GM21447 (cell line): ENCODE data around the gene LYPD3.
"Not testable (repeated sequence)": the region's sequence is repeated elsewhere in the genome, so short reads cannot be mapped to it uniquely, and the experiment has no call there.

Experiments
- ATAC-seq: cut with Tn5 transposase; IDR thresholded peaks from one replicate; pipeline ENCODE4 v1.9.1; 2021; ENCODE audit not compliant: unreplicated experiment

The LYPD3 gene

GRCh38 chr19:43465468-43466120, at the start of gene LYPD3:
Gene LYPD3 (minus strand): TSS chr19:43465608. CDS start chr19:43465571, 37 bp downstream.
- ATAC-seq: no peak

- ATAC-seq: not testable (repeated sequence)
Measured at GRCh38 chr19:43512399-43512798, 47.0 kb upstream of the LYPD3 start.

GRCh38 chr19:43511324-43511723, 45.9 kb upstream of the LYPD3 start:
- no peak for ATAC-seq

- no peak for ATAC-seq
Measured at GRCh38 chr19:43510713-43511112, 45.3 kb upstream of the LYPD3 start.

- ATAC-seq: no peak
Measured at GRCh38 chr19:43507880-43508279, 42.5 kb upstream of the LYPD3 start.

- ATAC-seq: no peak
Measured at GRCh38 chr19:43506629-43507028, 41.2 kb upstream of the LYPD3 start.

GRCh38 chr19:43505941-43506340, 40.5 kb upstream of the LYPD3 start:
- ATAC-seq: no peak

- no peak for ATAC-seq
Measured at GRCh38 chr19:43505186-43505456, 39.7 kb upstream of the LYPD3 start.

GRCh38 chr19:43504426-43505185, 39.2 kb upstream of the LYPD3 start, which contains the start of gene PHLDB3:
Gene PHLDB3 (minus strand): TSS chr19:43504746. CDS start chr19:43504118, 628 bp downstream.
- peak; percentile 33 for ATAC-seq

- ATAC-seq: peak; percentile 82
Measured at GRCh38 chr19:43503501-43504425, 38.4 kb upstream of the LYPD3 start.

GRCh38 chr19:43502419-43502976, 37.1 kb upstream of the LYPD3 start:
- no peak for ATAC-seq

GRCh38 chr19:43501661-43502418, 36.4 kb upstream of the LYPD3 start:
- ATAC-seq: no peak

- ATAC-seq: no peak
Measured at GRCh38 chr19:43499042-43499441, 33.6 kb upstream of the LYPD3 start.

GRCh38 chr19:43498233-43498842, 32.9 kb upstream of the LYPD3 start:
- ATAC-seq: no peak

GRCh38 chr19:43496960-43497359, 31.6 kb upstream of the LYPD3 start:
- no peak for ATAC-seq

GRCh38 chr19:43495082-43495481, 29.7 kb upstream of the LYPD3 start:
- no peak for ATAC-seq

- ATAC-seq: no peak
Measured at GRCh38 chr19:43490759-43491158, 25.4 kb upstream of the LYPD3 start.

- no peak for ATAC-seq
Measured at GRCh38 chr19:43489979-43490599, 24.7 kb upstream of the LYPD3 start.

GRCh38 chr19:43489310-43489709, 23.9 kb upstream of the LYPD3 start:
- no peak for ATAC-seq

GRCh38 chr19:43488179-43488578, 22.8 kb upstream of the LYPD3 start:
- no peak for ATAC-seq
